Thoracic aorta (tissue), 2 donors: ENCODE results near the gene CBLL2. TPM values are rescaled to one million over a fixed set of nuclear protein-coding genes. Genes with fewer than 3 reads are reported as not detected.

Experiments
- ATAC-seq: fragments of 150-250 bp; one replicate; pipeline ENCODE4 v1.8.0; 2017; ENCODE audit warnings: low read depth; ENCODE audit not compliant: insufficient number of reproducible peaks, low FRiP score
- DNase-seq: peaks from one replicate; pipeline ENCODE4 v3.0.0-alpha.2; 2020; ENCODE audit warnings: low spot score
- H3K27ac ChIP-seq, 2 donors: fragments of 200-600 bp; sonication (generic); 1 replicate in 1 of 2; 2 replicates in 1 of 2; pipeline ENCODE4 v1.5.1; 2016; ENCODE audit warnings: mild to moderate bottlenecking in 2 of 2, moderate library complexity in 2 of 2
- H3K27me3 ChIP-seq: fragments of 200-600 bp; sonication (generic); replicated peaks from 2 replicates; pipeline ENCODE4 v1.6.0; 2016; ENCODE audit warnings: mild to moderate bottlenecking; ENCODE audit not compliant: insufficient read depth
- H3K36me3 ChIP-seq: fragments of 200-600 bp; sonication (generic); one replicate; pipeline ENCODE4 v1.5.1; 2016
- H3K4me1 ChIP-seq, 2 donors: fragments of 200-600 bp; sonication (generic); 1 replicate in 1 of 2; 2 replicates in 1 of 2; pipeline versions ENCODE4 v1.5.1 to v1.6.0; 2016; ENCODE audit warnings: low read depth in 2 of 2, mild to moderate bottlenecking in 1 of 2; ENCODE audit not compliant: control insufficient read depth in 1 of 2
- H3K4me3 ChIP-seq: fragments of 200-600 bp; sonication (generic); 2 replicates; pipeline ENCODE4 v1.5.1; 2016; ENCODE audit warnings: mild to moderate bottlenecking
- H3K9me3 ChIP-seq: fragments of 200-600 bp; sonication (generic); 2 replicates; pipeline ENCODE4 v1.5.1; 2016
- CTCF ChIP-seq: fragments of 200-600 bp; sonication (generic); IDR thresholded peaks from one replicate; pipeline ENCODE4 v1.5.1; 2019; ENCODE audit warnings: antibody characterized with exemption
- total RNA-seq, 2 donors: library from RNA; depleted of rRNA; stranded (reverse); fragments of >200 nt; gene quantifications; one replicate each; pipeline versions ENCODE4 v1.1.0 to v1.2.3, GENCODE V29; 2016

Gene CBLL2
- total RNA-seq, result not detected

- Histone ChIP-seq H3K9me3 (no peaks in the 10 kb centered on the region), H3K36me3 (no peaks in the 10 kb centered on the region), H3K27ac (no peak within 1 kb of the TSS), H3K4me1 (no peaks in the 10 kb centered on the region), H3K4me3 (no peak within 1 kb of the TSS), H3K27me3 (no peaks in the 10 kb centered on the region)
- ATAC-seq (no peak), DNase-seq (no peak)
- TF ChIP-seq CTCF, result no peak
Observed at GRCh38 chrX:22272613-22273012, at the start of gene CBLL2. Gene CBLL2, plus strand, starts transcription at chrX:22272913. Its CDS starts 79 bp downstream, at chrX:22272992.

GRCh38 chrX:22234380-22234779, 38.3 kb upstream of the CBLL2 start:
- Histone ChIP-seq H3K4me3 (no peak overlapping the region), H3K36me3 (no peaks in the 10 kb centered on the region), H3K9me3 (no peaks in the 10 kb centered on the region), H3K27me3 (no peaks in the 10 kb centered on the region), H3K27ac (no peak overlapping the region), H3K4me1 (no peaks in the 10 kb centered on the region)
- no peak for TF ChIP-seq CTCF
- DNase-seq (no peak), ATAC-seq (no peak)

GRCh38 chrX:22237479-22237878, 35.2 kb upstream of the CBLL2 start:
- Histone ChIP-seq H3K36me3 (no peaks in the 10 kb centered on the region), H3K27me3 (no peaks in the 10 kb centered on the region), H3K4me1 (no peaks in the 10 kb centered on the region), H3K4me3 (no peak overlapping the region), H3K27ac (no peak overlapping the region), H3K9me3 (no peaks in the 10 kb centered on the region)
- no peak for DNase-seq
- TF ChIP-seq CTCF, result no peak
- ATAC-seq, result no peak

- no peaks in the 10 kb centered on the region for H3K36me3 ChIP-seq
- no peak overlapping the region for H3K27ac ChIP-seq
- no peak for TF ChIP-seq CTCF
- no peaks in the 10 kb centered on the region for H3K27me3 ChIP-seq
- no peak overlapping the region for H3K4me3 ChIP-seq
- no peaks in the 10 kb centered on the region for H3K4me1 ChIP-seq
- H3K9me3 ChIP-seq, result no peaks in the 10 kb centered on the region
- no peak for DNase-seq
- no peak for ATAC-seq
Observed at GRCh38 chrX:22246620-22247019, 26.1 kb upstream of the CBLL2 start.

GRCh38 chrX:22247169-22247568, 25.5 kb upstream of the CBLL2 start:
- Histone ChIP-seq H3K27me3 (no peaks in the 10 kb centered on the region), H3K36me3 (no peaks in the 10 kb centered on the region), H3K9me3 (no peaks in the 10 kb centered on the region), H3K4me3 (no peak overlapping the region), H3K27ac (no peak overlapping the region), H3K4me1 (no peaks in the 10 kb centered on the region)
- no peak for ATAC-seq
- no peak for DNase-seq
- TF ChIP-seq CTCF, result no peak
